ENCODE data around the gene CFAP65. TPM values are rescaled to one million over a fixed set of nuclear protein-coding genes. Genes with fewer than 3 reads are reported as not detected.

Gene CFAP65
- total and polyA plus RNA-seq, 7 donors, result under 0.01 to 0.10 (median under 0.01) TPM; not detected in 4

- no peak within 1 kb of the TSS for H3K27ac ChIP-seq
- H3K27me3 ChIP-seq, result peaks cover 70 to 100% (median 100%) of the 10 kb centered on the region in 3 donors
- DNase-seq, result peak; percentile 45
- TF ChIP-seq POLR2A (IDR thresholded peaks at IDR 0.05), result no peak
- TF ChIP-seq, protein P1, sequence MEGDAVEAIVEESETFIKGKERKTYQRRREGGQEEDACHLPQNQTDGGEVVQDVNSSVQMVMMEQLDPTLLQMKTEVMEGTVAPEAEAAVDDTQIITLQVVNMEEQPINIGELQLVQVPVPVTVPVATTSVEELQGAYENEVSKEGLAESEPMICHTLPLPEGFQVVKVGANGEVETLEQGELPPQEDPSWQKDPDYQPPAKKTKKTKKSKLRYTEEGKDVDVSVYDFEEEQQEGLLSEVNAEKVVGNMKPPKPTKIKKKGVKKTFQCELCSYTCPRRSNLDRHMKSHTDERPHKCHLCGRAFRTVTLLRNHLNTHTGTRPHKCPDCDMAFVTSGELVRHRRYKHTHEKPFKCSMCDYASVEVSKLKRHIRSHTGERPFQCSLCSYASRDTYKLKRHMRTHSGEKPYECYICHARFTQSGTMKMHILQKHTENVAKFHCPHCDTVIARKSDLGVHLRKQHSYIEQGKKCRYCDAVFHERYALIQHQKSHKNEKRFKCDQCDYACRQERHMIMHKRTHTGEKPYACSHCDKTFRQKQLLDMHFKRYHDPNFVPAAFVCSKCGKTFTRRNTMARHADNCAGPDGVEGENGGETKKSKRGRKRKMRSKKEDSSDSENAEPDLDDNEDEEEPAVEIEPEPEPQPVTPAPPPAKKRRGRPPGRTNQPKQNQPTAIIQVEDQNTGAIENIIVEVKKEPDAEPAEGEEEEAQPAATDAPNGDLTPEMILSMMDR (IDR thresholded peaks at IDR 0.05), result no peak
- TF ChIP-seq EP300 (IDR thresholded peaks at IDR 0.05), result no peak
- no peak for TF ChIP-seq POLR2AphosphoS5 (IDR thresholded peaks at IDR 0.05)
- 2% methylated on average over 32 of the region's 32 CpGs for WGBS, 2 donors
- no peaks in the 10 kb centered on the region for H3K9me3 ChIP-seq
- H3K4me3 ChIP-seq, result peak within 1 kb of the TSS in 2 of 4 donors; percentile 10 to 16
- H3K4me1 ChIP-seq, result peaks cover 0 to 50% (median 44%) of the 10 kb centered on the region in 4 donors
- intact Hi-C loops (cut with DNase I), result no loop called here
- H3K36me3 ChIP-seq, result no peaks in the 10 kb centered on the region
Measured at GRCh38 chr2:218985021-218985324, 56.3 kb downstream of the CFAP65 start, which contains the start of gene FEV. TSS of gene FEV (minus strand) at chr2:218985184. CDS start at chr2:218985075, 109 bp downstream.

- TF ChIP-seq EP300 (IDR thresholded peaks at IDR 0.05), result no peak
- TF ChIP-seq POLR2A (IDR thresholded peaks at IDR 0.05), result no peak
- TF ChIP-seq, protein P1 (IDR thresholded peaks at IDR 0.05), result no peak
- TF ChIP-seq POLR2AphosphoS5 (IDR thresholded peaks at IDR 0.05), result no peak
- DNase-seq, result peak; percentile 51
- Histone ChIP-seq H3K9me3 (no peaks in the 10 kb centered on the region), H3K36me3 (no peaks in the 10 kb centered on the region), H3K4me3 (peak overlapping the region in 2 of 4 donors; percentile 10 to 16), H3K4me1 (peaks cover 0 to 52% (median 47%) of the 10 kb centered on the region in 4 donors), H3K27me3 (peaks cover 68 to 100% (median 100%) of the 10 kb centered on the region in 3 donors), H3K27ac (no peak overlapping the region)
- intact Hi-C loops (cut with DNase I), result no loop called here
- 1 to 2% methylated on average over 50 of the region's 50 CpGs for WGBS, 2 donors
Measured at GRCh38 chr2:218984239-218985020, 56.9 kb downstream of the CFAP65 start.

GRCh38 chr2:218983934-218984238 is 57.4 kb downstream of the CFAP65 start:
- H3K27me3 ChIP-seq, result peaks cover 68 to 100% (median 100%) of the 10 kb centered on the region in 3 donors
- no peaks in the 10 kb centered on the region for H3K9me3 ChIP-seq
- H3K27ac ChIP-seq, result no peak overlapping the region
- H3K36me3 ChIP-seq, result no peaks in the 10 kb centered on the region
- DNase-seq, result peak; percentile 41
- TF ChIP-seq EP300 (IDR thresholded peaks at IDR 0.05) (no peak), POLR2AphosphoS5 (IDR thresholded peaks at IDR 0.05) (no peak), POLR2A (IDR thresholded peaks at IDR 0.05) (no peak)
- TF ChIP-seq, protein P1 (IDR thresholded peaks at IDR 0.05), result no peak
- intact Hi-C loops (cut with DNase I), result no loop called here
- 9 to 27% methylated on average over 10 of the region's 10 CpGs for WGBS, 2 donors
- H3K4me3 ChIP-seq, result no peak overlapping the region
- peaks cover 0 to 52% (median 47%) of the 10 kb centered on the region in 4 donors for H3K4me1 ChIP-seq

GRCh38 chr2:218983263-218983933 is 57.9 kb downstream of the CFAP65 start:
- peaks cover 0 to 52% (median 47%) of the 10 kb centered on the region in 4 donors for H3K4me1 ChIP-seq
- H3K36me3 ChIP-seq, result no peaks in the 10 kb centered on the region
- H3K27ac ChIP-seq, result no peak overlapping the region
- no peak overlapping the region for H3K4me3 ChIP-seq
- DNase-seq, result peak; percentile 39
- no peaks in the 10 kb centered on the region for H3K9me3 ChIP-seq
- 6 to 9% methylated on average over 23 of the region's 23 CpGs for WGBS, 2 donors
- TF ChIP-seq POLR2AphosphoS5 (IDR thresholded peaks at IDR 0.05) (no peak), EP300 (IDR thresholded peaks at IDR 0.05) (no peak), POLR2A (IDR thresholded peaks at IDR 0.05) (no peak)
- TF ChIP-seq, protein P1 (IDR thresholded peaks at IDR 0.05), result no peak
- H3K27me3 ChIP-seq, result peaks cover 70 to 100% (median 100%) of the 10 kb centered on the region in 3 donors
- intact Hi-C loops (cut with DNase I), result no loop called here
